H1 (cell line): Measurements from ENCODE around the gene SLC6A8.

ENCODE experiments used
- ASH2L ChIP-seq: fragments of 200-600, 300-600 bp; sonication (generic); IDR thresholded peaks from one replicate; pipeline ENCODE4 v1.7.1; 2017; ENCODE audit warnings: low read length
- GTF2F1 ChIP-seq: IDR thresholded peaks from 2 replicates; pipeline ENCODE4 v1.6.1; 2012; ENCODE audit warnings: low read depth, low read length, improper control_type of control experiment, borderline replicate concordance
- POLR2A ChIP-seq, 2 experiments: IDR thresholded peaks; 1 replicate in 1 of 2; 2 replicates in 1 of 2; pipeline ENCODE4 v1.6.1; 2011; ENCODE audit warnings: low read depth in 2 of 2, low read length in 2 of 2, mild to moderate bottlenecking in 2 of 2; ENCODE audit errors: control extremely low read depth in 1 of 2
- RXRA ChIP-seq: IDR thresholded peaks from 2 replicates; pipeline ENCODE4 v1.6.1; 2011; ENCODE audit warnings: low read depth, mild to moderate bottlenecking, low read length, moderate library complexity; ENCODE audit not compliant: insufficient read depth
- SIN3A ChIP-seq, 2 experiments: IDR thresholded peaks in 1 of 2; conservative IDR thresholded peaks in 1 of 2; 2 replicates each; pipeline ENCODE4 v1.6.1; 2011 to 2012; ENCODE audit warnings: low read length in 2 of 2, improper control_type of control experiment in 1 of 2, low read depth in 1 of 2, mild to moderate bottlenecking in 1 of 2
- TF ChIP-seq, protein P1 (sequence below), 3 experiments: IDR thresholded peaks; 1 replicate in 2 of 3; 2 replicates in 1 of 3; pipeline versions ENCODE4 v1.5.1 to v1.6.1; 2011; ENCODE audit warnings: low read length in 3 of 3, mild to moderate bottlenecking in 3 of 3, inconsistent platforms in 2 of 3, low read depth in 1 of 3, moderate library complexity in 1 of 3; ENCODE audit not compliant: insufficient read depth in 1 of 3; ENCODE audit errors: control extremely low read depth in 1 of 3

DNA sequence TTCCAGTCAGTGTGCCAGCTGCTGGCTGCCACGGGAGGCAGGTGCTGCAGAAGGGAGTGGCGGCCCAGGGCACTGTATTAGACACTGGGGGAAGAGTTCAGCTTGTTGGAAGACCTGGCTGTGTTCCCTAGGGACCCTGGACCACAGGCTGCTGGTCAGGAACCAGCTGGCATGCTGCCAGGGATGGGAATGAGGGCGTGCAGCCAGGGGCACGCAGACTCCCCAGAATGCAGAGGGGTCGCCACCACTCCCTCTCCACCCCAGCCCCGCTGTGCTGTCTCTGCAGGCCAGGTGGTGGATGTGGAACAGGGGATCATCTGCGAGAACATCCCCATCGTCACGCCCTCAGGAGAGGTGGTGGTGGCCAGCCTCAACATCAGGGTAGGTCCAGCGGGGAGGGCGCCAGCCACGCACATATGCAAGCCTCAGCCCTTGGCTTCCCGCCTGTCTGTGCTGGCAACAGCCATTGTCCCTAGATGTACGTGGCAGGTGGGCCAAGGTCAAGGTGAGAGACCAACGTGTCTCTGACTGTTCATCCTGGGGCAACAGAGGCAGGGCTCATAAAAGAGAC lies 49.2 kb downstream of the SLC6A8 start:
- TF ChIP-seq POLR2A (IDR thresholded peaks at IDR 0.05; ENCODE audit: control extremely low read depth in 1 of 2, low read depth in 2 of 2, low read length in 2 of 2) (no peak), ASH2L (no peak), SIN3A (conservative IDR thresholded peaks at IDR 0.05 in 1 of 2, IDR thresholded peaks at IDR 0.05 in 1 of 2; ENCODE audit: low read depth in 1 of 2, low read length in 2 of 2) (no peak), RXRA (no peak), GTF2F1 (no peak)
- TF ChIP-seq, protein P1, sequence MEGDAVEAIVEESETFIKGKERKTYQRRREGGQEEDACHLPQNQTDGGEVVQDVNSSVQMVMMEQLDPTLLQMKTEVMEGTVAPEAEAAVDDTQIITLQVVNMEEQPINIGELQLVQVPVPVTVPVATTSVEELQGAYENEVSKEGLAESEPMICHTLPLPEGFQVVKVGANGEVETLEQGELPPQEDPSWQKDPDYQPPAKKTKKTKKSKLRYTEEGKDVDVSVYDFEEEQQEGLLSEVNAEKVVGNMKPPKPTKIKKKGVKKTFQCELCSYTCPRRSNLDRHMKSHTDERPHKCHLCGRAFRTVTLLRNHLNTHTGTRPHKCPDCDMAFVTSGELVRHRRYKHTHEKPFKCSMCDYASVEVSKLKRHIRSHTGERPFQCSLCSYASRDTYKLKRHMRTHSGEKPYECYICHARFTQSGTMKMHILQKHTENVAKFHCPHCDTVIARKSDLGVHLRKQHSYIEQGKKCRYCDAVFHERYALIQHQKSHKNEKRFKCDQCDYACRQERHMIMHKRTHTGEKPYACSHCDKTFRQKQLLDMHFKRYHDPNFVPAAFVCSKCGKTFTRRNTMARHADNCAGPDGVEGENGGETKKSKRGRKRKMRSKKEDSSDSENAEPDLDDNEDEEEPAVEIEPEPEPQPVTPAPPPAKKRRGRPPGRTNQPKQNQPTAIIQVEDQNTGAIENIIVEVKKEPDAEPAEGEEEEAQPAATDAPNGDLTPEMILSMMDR (IDR thresholded peaks at IDR 0.05; ENCODE audit: control extremely low read depth in 1 of 3, insufficient read depth in 1 of 3, low read depth in 1 of 3, low read length in 3 of 3): no peak
